ENCODE results near the gene SCN3B. TPM values are rescaled to one million over a fixed set of nuclear protein-coding genes. Genes with fewer than 3 reads are reported as not detected.

The SCN3B gene
- total and polyA plus RNA-seq, 3 donors from 2014 or later: 2.4 to 5.1 (median 3.9) TPM

DNA sequence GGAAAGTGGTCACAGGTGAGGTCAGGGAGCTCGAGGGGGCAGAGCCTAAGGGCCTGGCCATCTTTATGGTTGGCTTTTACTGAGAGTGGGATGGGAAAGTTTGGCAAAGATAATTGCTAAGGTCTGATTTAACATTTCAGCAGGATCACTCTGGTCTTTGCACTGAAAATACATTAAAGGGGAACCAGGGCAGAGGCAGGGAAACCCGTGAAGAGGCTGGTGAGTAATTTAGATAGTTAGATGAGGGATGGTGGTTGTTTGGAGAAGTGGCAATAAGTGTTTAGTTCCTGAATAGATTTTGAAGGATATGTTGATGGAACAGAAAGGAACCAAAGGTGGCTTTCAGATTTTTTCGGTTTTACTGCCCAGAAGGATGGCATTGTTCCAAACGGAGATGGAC is 50.8 kb downstream of the SCN3B start:
- Histone ChIP-seq H3K4me1 (no peaks in the 10 kb centered on the region), H3K9me3 (no peaks in the 10 kb centered on the region), H3K27me3 (no peaks in the 10 kb centered on the region), H3K27ac (no peak overlapping the region), H3K4me3 (no peak overlapping the region), H3K36me3 (ENCODE audit: low read depth, missing control alignments) (no peaks in the 10 kb centered on the region)
- 83% methylated on average over 4 of the region's 4 CpGs for WGBS, 2 donors
- DNase-seq: no peak
- intact Hi-C loops (cut with DNase I; ENCODE audit: low total_unique reads): no loop called here
- TF ChIP-seq POLR2A (IDR thresholded peaks at IDR 0.05): no peak
- TF ChIP-seq, protein P1, sequence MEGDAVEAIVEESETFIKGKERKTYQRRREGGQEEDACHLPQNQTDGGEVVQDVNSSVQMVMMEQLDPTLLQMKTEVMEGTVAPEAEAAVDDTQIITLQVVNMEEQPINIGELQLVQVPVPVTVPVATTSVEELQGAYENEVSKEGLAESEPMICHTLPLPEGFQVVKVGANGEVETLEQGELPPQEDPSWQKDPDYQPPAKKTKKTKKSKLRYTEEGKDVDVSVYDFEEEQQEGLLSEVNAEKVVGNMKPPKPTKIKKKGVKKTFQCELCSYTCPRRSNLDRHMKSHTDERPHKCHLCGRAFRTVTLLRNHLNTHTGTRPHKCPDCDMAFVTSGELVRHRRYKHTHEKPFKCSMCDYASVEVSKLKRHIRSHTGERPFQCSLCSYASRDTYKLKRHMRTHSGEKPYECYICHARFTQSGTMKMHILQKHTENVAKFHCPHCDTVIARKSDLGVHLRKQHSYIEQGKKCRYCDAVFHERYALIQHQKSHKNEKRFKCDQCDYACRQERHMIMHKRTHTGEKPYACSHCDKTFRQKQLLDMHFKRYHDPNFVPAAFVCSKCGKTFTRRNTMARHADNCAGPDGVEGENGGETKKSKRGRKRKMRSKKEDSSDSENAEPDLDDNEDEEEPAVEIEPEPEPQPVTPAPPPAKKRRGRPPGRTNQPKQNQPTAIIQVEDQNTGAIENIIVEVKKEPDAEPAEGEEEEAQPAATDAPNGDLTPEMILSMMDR (IDR thresholded peaks at IDR 0.05): no peak

DNA sequence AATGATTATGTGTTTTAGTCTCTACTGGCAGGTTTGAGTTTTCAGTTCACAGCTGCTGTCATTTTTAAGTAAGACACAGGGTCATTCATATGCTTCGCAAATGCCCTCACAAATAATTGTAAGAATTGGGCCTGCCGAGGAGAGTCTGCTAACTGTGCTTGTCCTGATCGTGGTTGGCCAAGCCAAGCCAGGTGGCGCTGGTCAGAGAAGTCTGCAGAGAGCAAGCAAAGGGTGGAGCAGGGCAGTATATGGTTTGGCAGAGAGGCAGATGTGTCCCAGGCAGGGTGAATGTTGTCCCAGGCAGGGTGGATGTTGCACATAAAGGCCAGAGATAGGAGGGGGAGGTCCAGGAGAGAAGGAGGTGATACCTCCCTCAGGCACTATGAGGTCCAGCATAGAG is 52.7 kb downstream of the SCN3B start:
- Histone ChIP-seq H3K27ac (no peak overlapping the region), H3K4me1 (no peaks in the 10 kb centered on the region), H3K9me3 (no peaks in the 10 kb centered on the region), H3K4me3 (no peak overlapping the region), H3K36me3 (ENCODE audit: low read depth, missing control alignments) (no peaks in the 10 kb centered on the region), H3K27me3 (no peaks in the 10 kb centered on the region)
- intact Hi-C loops (cut with DNase I; ENCODE audit: low total_unique reads): no loop called here
- DNase-seq: no peak
- TF ChIP-seq, protein P1 (IDR thresholded peaks at IDR 0.05): no peak
- no peak for TF ChIP-seq POLR2A (IDR thresholded peaks at IDR 0.05)
- 80 to 84% methylated on average over 4 of the region's 4 CpGs for WGBS, 2 donors

DNA sequence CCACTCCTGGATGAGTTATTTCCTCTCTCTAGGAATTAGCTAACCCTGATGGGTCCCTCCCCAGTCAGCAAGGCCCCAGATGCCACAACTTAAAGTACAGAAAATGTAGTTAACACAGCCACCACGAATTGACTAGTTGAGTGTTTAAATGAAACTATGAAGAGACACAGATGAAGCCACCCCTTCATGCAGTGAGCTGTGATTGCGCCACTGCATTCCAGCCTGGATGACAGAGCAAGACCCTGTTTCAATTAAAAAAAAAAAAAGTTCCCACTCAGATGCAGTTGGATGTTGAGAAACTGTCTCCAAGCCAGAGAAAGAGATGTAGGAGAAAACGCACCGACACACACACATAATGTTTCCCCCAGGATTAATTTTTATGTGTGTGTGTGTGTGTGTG is 53.3 kb downstream of the SCN3B start:
- Histone ChIP-seq H3K27ac (no peak overlapping the region), H3K27me3 (no peaks in the 10 kb centered on the region), H3K9me3 (no peaks in the 10 kb centered on the region), H3K4me3 (no peak overlapping the region), H3K4me1 (no peaks in the 10 kb centered on the region), H3K36me3 (ENCODE audit: low read depth, missing control alignments) (no peaks in the 10 kb centered on the region)
- 91 to 95% methylated on average over 4 of the region's 4 CpGs for WGBS, 2 donors
- TF ChIP-seq, protein P1 (IDR thresholded peaks at IDR 0.05): no peak
- no peak for TF ChIP-seq POLR2A (IDR thresholded peaks at IDR 0.05)
- intact Hi-C loops (cut with DNase I; ENCODE audit: low total_unique reads): no loop called here
- no peak for DNase-seq

DNA sequence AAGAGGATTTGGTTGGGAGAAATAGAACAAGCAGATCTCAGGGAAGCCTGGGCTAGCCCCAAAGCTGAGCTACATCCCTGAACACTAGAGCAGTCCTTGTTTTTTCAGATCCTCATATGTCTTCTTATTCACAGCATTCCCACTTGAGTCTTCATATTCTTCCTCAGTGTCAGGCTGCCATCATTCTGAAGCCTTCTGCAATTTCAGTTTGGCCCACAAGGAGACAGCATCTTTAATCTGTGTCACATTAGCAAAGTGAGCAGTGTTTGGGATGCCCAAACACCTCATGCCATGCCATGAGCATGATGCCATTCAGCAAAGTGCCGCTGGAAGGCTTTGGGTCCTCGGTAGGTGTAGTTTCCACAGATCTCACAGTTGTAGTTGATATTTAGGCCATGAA is 56.6 kb downstream of the SCN3B start:
- Histone ChIP-seq H3K36me3 (ENCODE audit: low read depth, missing control alignments) (no peaks in the 10 kb centered on the region), H3K27me3 (no peaks in the 10 kb centered on the region), H3K9me3 (no peaks in the 10 kb centered on the region), H3K4me3 (no peak overlapping the region), H3K27ac (no peak overlapping the region), H3K4me1 (no peaks in the 10 kb centered on the region)
- no peak for DNase-seq
- 98 to 100% methylated on average over 2 of the region's 2 CpGs for WGBS, 2 donors
- TF ChIP-seq, protein P1 (IDR thresholded peaks at IDR 0.05): no peak
- TF ChIP-seq POLR2A (IDR thresholded peaks at IDR 0.05): no peak
- intact Hi-C loops (cut with DNase I; ENCODE audit: low total_unique reads): no loop called here

DNA sequence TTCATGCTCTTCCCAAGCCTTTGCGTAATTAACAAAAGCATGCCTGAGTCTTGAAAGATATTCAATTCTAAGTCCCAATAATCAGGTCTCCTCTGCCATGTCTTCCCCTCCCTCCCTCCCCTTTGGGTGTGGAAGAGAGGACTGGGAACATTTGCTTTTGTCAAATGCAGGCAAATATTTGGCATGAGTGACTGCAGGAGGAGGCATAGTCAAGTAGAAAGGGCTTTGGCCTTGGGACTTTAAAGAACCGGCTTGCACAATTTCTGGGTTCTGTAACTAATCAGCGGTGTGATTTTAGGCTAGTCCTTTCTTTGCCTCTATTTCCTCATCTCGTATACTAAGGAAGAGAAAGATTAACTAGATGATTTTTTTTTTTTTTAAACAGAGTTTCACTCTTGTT is 59.5 kb downstream of the SCN3B start:
- 80 to 81% methylated on average over 4 of the region's 4 CpGs for WGBS, 2 donors

More for the DNA sequence above, 59.5 kb downstream of the SCN3B start:
- no peaks in the 10 kb centered on the region for H3K36me3 ChIP-seq (ENCODE audit: low read depth, missing control alignments)
- H3K27ac ChIP-seq: no peak overlapping the region
- no peak overlapping the region for H3K4me3 ChIP-seq
- no peak for DNase-seq
- TF ChIP-seq POLR2A (IDR thresholded peaks at IDR 0.05): no peak
- TF ChIP-seq, protein P1 (IDR thresholded peaks at IDR 0.05): no peak
- H3K4me1 ChIP-seq: no peaks in the 10 kb centered on the region
- H3K27me3 ChIP-seq: no peaks in the 10 kb centered on the region
- intact Hi-C loops (cut with DNase I; ENCODE audit: low total_unique reads): no loop called here
- H3K9me3 ChIP-seq: no peaks in the 10 kb centered on the region

Measured in testis (tissue), 3 donors.